Measurements from ENCODE around the gene DUSP16. TPM values are rescaled to one million over a fixed set of nuclear protein-coding genes. Genes with fewer than 3 reads are reported as not detected.

Gene DUSP16
- total and polyA plus RNA-seq, 2 experiments from 2014 or later, result 11.7 to 59.4 TPM

- peaks cover 8% of the 10 kb centered on the region for H3K27me3 Mint-ChIP-seq (ENCODE audit: insufficient read depth, low read depth, poor library complexity)
- no peaks in the 10 kb centered on the region for H3K27me3 ChIP-seq (ENCODE audit: insufficient read depth)
- H3K4me3 Mint-ChIP-seq, result no peak overlapping the region
- no peaks in the 10 kb centered on the region; the same call in 2 of the 3 replicates for H3K9me3 Mint-ChIP-seq
- H3K79me2 ChIP-seq (replicated peaks; ENCODE audit: insufficient read depth), result no peaks in the 10 kb centered on the region
- H3K36me3 Mint-ChIP-seq (ENCODE audit: low read depth), result no peaks in the 10 kb centered on the region
- ATAC-seq, result no peak; the same call in 2 of the 3 replicates
- no peak overlapping the region for H3K4me2 ChIP-seq
- H3K4me1 ChIP-seq (ENCODE audit: insufficient read depth), result 0 out of 2 replicates have a peak, but pooled peaks cover 7% of the 10 kb centered on the region
- no peak overlapping the region for H3K4me3 ChIP-seq
- H3K4me1 Mint-ChIP-seq, result peaks cover 14% of the 10 kb centered on the region
- 0 out of 2 replicates have a peak overlapping the region, but pooled peaks have one; percentile 27 for H3K27ac ChIP-seq (ENCODE audit: low read depth)
- peak overlapping the region; percentile 92 for H2AFZ ChIP-seq
- TF ChIP-seq ZNF462 (CRISPR knock-in tag; IDR thresholded peaks at IDR 0.05), result no peak
- TF ChIP-seq ZNF114 (CRISPR knock-in tag; IDR thresholded peaks at IDR 0.05), result no peak
- TF ChIP-seq CREB1 (CRISPR knock-in tag; IDR thresholded peaks at IDR 0.05; ENCODE audit: low read depth), result no peak
- no peak for TF ChIP-seq POLR2AphosphoS5 (IDR thresholded peaks at IDR 0.05; ENCODE audit: low read depth)
- TF ChIP-seq EZH2 (IDR thresholded peaks at IDR 0.05; ENCODE audit: low read depth, unreplicated experiment), result no peak
- no peak for TF ChIP-seq NANOG (IDR thresholded peaks at IDR 0.05; ENCODE audit: borderline replicate concordance)
- no peak for TF ChIP-seq ETS1 (IDR thresholded peaks at IDR 0.05)
- TF ChIP-seq JUNB (IDR thresholded peaks at IDR 0.05; ENCODE audit: unreplicated experiment), result no peak
- no peak for TF ChIP-seq EZH2phosphoT487 (IDR thresholded peaks at IDR 0.05; ENCODE audit: unreplicated experiment)
- TF ChIP-seq ZNF331 (CRISPR knock-in tag; IDR thresholded peaks at IDR 0.05; ENCODE audit: low read depth), result no peak
- TF ChIP-seq CTCF (conservative IDR thresholded peaks at IDR 0.05; ENCODE audit: low read depth in 2 of 2), result no peak
- TF ChIP-seq REST (IDR thresholded peaks at IDR 0.05; ENCODE audit: unreplicated experiment), result no peak
- no peak for TF ChIP-seq STAT1 (IDR thresholded peaks at IDR 0.05; ENCODE audit: unreplicated experiment)
- H3F3A ChIP-seq (replicated peaks; ENCODE audit: low read depth), result no peaks in the 10 kb centered on the region
- no peaks in the 10 kb centered on the region for H3K9me2 ChIP-seq (ENCODE audit: insufficient read depth)
- peak overlapping the region; percentile 39 for H3K27ac Mint-ChIP-seq
- H4K20me1 ChIP-seq (replicated peaks; ENCODE audit: insufficient read depth), result no peaks in the 10 kb centered on the region
- no peak for DNase-seq (ENCODE audit: low spot score)
- no peaks in the 10 kb centered on the region for H3K36me3 ChIP-seq (ENCODE audit: insufficient read depth)
Observed at GRCh38 chr12:12599750-12600643, 37.3 kb upstream of the DUSP16 start.

All from GM23338 (cell line).